HG02763 (cell line): Measurements from ENCODE around the gene RASD1.

ENCODE experiments used
- ATAC-seq: cut with Tn5 transposase; IDR thresholded peaks from one replicate; pipeline ENCODE4 v1.9.1; 2021; ENCODE audit warnings: mild to moderate bottlenecking, moderate library complexity; ENCODE audit not compliant: unreplicated experiment

The RASD1 gene

GRCh38 chr17:17511881-17512858 lies 16.0 kb upstream of the RASD1 start:
- ATAC-seq = no peak

- ATAC-seq = no peak
Measured at GRCh38 chr17:17511293-17511741, 15.1 kb upstream of the RASD1 start.

- no peak for ATAC-seq
Measured at GRCh38 chr17:17510456-17511292, 14.5 kb upstream of the RASD1 start.

GRCh38 chr17:17509601-17510425 lies 13.6 kb upstream of the RASD1 start:
- ATAC-seq = no peak

- ATAC-seq = no peak
Measured at GRCh38 chr17:17508646-17509591, 12.7 kb upstream of the RASD1 start.

GRCh38 chr17:17508019-17508535 lies 11.9 kb upstream of the RASD1 start:
- ATAC-seq = no peak

GRCh38 chr17:17507465-17508011 lies 11.3 kb upstream of the RASD1 start:
- no peak for ATAC-seq

- no peak for ATAC-seq
Measured at GRCh38 chr17:17506893-17507464, 10.8 kb upstream of the RASD1 start.

GRCh38 chr17:17506181-17506741 lies 10.1 kb upstream of the RASD1 start:
- no peak for ATAC-seq

GRCh38 chr17:17505610-17506171 lies 9.5 kb upstream of the RASD1 start:
- no peak for ATAC-seq

- ATAC-seq = no peak
Measured at GRCh38 chr17:17505151-17505550, 9.0 kb upstream of the RASD1 start.

GRCh38 chr17:17504341-17505140 lies 8.3 kb upstream of the RASD1 start:
- no peak for ATAC-seq

- ATAC-seq = no peak
Measured at GRCh38 chr17:17503566-17504130, 7.5 kb upstream of the RASD1 start.

GRCh38 chr17:17502741-17503565 lies 6.8 kb upstream of the RASD1 start:
- ATAC-seq = no peak

- no peak for ATAC-seq
Measured at GRCh38 chr17:17500999-17501605, 4.9 kb upstream of the RASD1 start.
